HepG2 (cell line): ENCODE results near the gene HOTAIR. TPM values are rescaled to one million over a fixed set of nuclear protein-coding genes. Genes with fewer than 3 reads are reported as not detected.
A peak's percentile ranks its signal among the peaks of the same experiment; 100 is the strongest.

Experiments
- ATAC-seq: fragments of 200-7000 bp; cut with Tn5 transposase; 3 replicates; pipeline ENCODE4 v1.9.1; 2020; ENCODE audit warnings: mild to moderate bottlenecking, moderate library complexity
- BruUV-seq: library from RNA; stranded (reverse); fragments of 400-500 nt; replicated peaks from 2 replicates; lab custom pipeline; 2021; lab: Mats Ljungman, UMichigan
- CTCF ChIA-PET: fragments of 300-600 bp; formaldehyde crosslinking; extraction: SDS; loops from one replicate; lab custom pipeline; 2021; ENCODE audit warnings: low total read pairs, inconsistent platforms, low intra/inter-chr PET ratio; lab: Yijun Ruan, JAX
- POLR2A ChIA-PET: fragments of 350-600 bp; sonication (Branson Sonifier 250); formaldehyde crosslinking; loops from one replicate; lab custom pipeline; 2020; ENCODE audit warnings: antibody characterized with exemption, inconsistent platforms; lab: Yijun Ruan, JAX
- DNase-seq: peaks from one replicate; pipeline ENCODE4 v3.0.0-alpha.2; 2015; ENCODE audit warnings: low spot score
- FAIRE-seq: peaks from 3 replicates; lab custom pipeline; 2011; peaks lifted over from hg19 to GRCh38; lab: Jason Lieb, UNC
- H2AFZ ChIP-seq: one replicate; pipeline ENCODE4 v1.6.1; 2011; ENCODE audit warnings: low read length, inconsistent platforms
- H3K27ac ChIP-seq: fragments of 300-600 bp; 3 replicates; pipeline ENCODE4 v1.8.0; 2011; ENCODE audit warnings: mixed run types, mild to moderate bottlenecking, mixed read lengths, low read length, inconsistent platforms; ENCODE audit not compliant: insufficient read depth; ENCODE audit errors: extremely low read length
- H3K27me3 ChIP-seq, 2 experiments: fragments of 200-600 bp in 1 of 2; 2 replicates in 1 of 2; 3 replicates in 1 of 2; pipeline versions ENCODE4 v1.6.0 to v1.8.0; 2011; ENCODE audit warnings: low read length in 2 of 2, mild to moderate bottlenecking in 2 of 2, moderate library complexity in 2 of 2, inconsistent platforms in 1 of 2; ENCODE audit not compliant: insufficient read depth in 2 of 2, control insufficient read depth in 1 of 2
- H3K36me3 ChIP-seq, 2 experiments: fragments of 200-600 bp in 1 of 2; replicated peaks in 1 of 2; 2 replicates in 1 of 2; 3 replicates in 1 of 2; pipeline versions ENCODE4 v1.5.1 to v1.8.0; 2011; ENCODE audit warnings: low read length in 2 of 2, inconsistent platforms in 1 of 2; ENCODE audit not compliant: insufficient read depth in 2 of 2, control insufficient read depth in 1 of 2
- H3K4me1 ChIP-seq: 2 replicates; pipeline ENCODE4 v1.5.1; 2012; ENCODE audit warnings: low read length, inconsistent platforms; ENCODE audit not compliant: insufficient read depth
- H3K4me2 ChIP-seq: 2 replicates; pipeline ENCODE4 v1.6.0; 2011; ENCODE audit warnings: low read depth, low read length, inconsistent platforms
- H3K4me3 ChIP-seq, 3 experiments: fragments of 200-600 bp in 1 of 3; sonication (generic), shearing (Covaris generic) in 1 of 3; replicated peaks in 1 of 3; 2 replicates each; pipeline ENCODE4 v1.5.1; 2011 to 2016; ENCODE audit warnings: low read length in 3 of 3, inconsistent platforms in 2 of 3, low read depth in 2 of 3, mild to moderate bottlenecking in 2 of 3, control low read depth in 1 of 3, mixed read lengths in 1 of 3; ENCODE audit not compliant: insufficient read depth in 1 of 3
- H3K79me2 ChIP-seq: one replicate; pipeline ENCODE4 v1.6.1; 2011; ENCODE audit warnings: low read length, inconsistent platforms; ENCODE audit not compliant: insufficient read depth
- H3K9ac ChIP-seq: 2 replicates; pipeline ENCODE4 v1.6.0; 2011; ENCODE audit warnings: mild to moderate bottlenecking, low read depth, low read length, inconsistent platforms; ENCODE audit not compliant: insufficient read depth
- H3K9me3 ChIP-seq: 2 replicates; pipeline ENCODE4 v1.5.1; 2012; ENCODE audit warnings: mild to moderate bottlenecking, low read length
- H4K20me1 ChIP-seq: 2 replicates; pipeline ENCODE4 v1.6.0; 2011; ENCODE audit warnings: inconsistent platforms, mild to moderate bottlenecking, low read length, moderate library complexity; ENCODE audit not compliant: insufficient read depth
- BHLHE40 ChIP-seq: IDR thresholded peaks from 2 replicates; pipeline ENCODE4 v1.6.1; 2011; ENCODE audit warnings: low read length, improper control_type of control experiment
- FUBP1 ChIP-seq: sonication (generic); formaldehyde crosslinking; IDR thresholded peaks from 2 replicates; pipeline ENCODE4 v1.5.1; 2020; ENCODE audit warnings: missing genetic modification reagents, mild to moderate bottlenecking, borderline replicate concordance
- GTF2F1 ChIP-seq: fragments of 150-350 bp; IDR thresholded peaks from 2 replicates; pipeline ENCODE4 v1.6.1; 2014; ENCODE audit warnings: low read length
- KDM3A ChIP-seq: IDR thresholded peaks from 2 replicates; pipeline ENCODE4 v1.6.1; 2018; ENCODE audit warnings: low read depth, missing compliant biosample characterization
- MNT ChIP-seq: fragments of 450-650 bp; IDR thresholded peaks from 2 replicates; pipeline ENCODE4 v1.6.1; 2016
- NCOA1 ChIP-seq: sonication (generic); formaldehyde crosslinking; IDR thresholded peaks from 2 replicates; pipeline ENCODE4 v1.9.0; 2021; ENCODE audit warnings: missing genetic modification reagents
- RAD51 ChIP-seq: fragments of 450-650 bp; IDR thresholded peaks from 2 replicates; pipeline ENCODE4 v1.6.1; 2016; ENCODE audit warnings: borderline replicate concordance
- ZNF12 ChIP-seq: sonication (generic); formaldehyde crosslinking; IDR thresholded peaks from 2 replicates; pipeline ENCODE4 v1.5.0; 2020; ENCODE audit warnings: missing genetic modification reagents
- ZNF276 ChIP-seq: sonication (generic); formaldehyde crosslinking; IDR thresholded peaks from 2 replicates; pipeline ENCODE4 v1.4.0; 2020; ENCODE audit warnings: mild to moderate bottlenecking, low read depth, missing genetic modification reagents
- ZNF280D ChIP-seq: sonication (generic); formaldehyde crosslinking; IDR thresholded peaks from 2 replicates; pipeline ENCODE4 v1.5.1; 2020; ENCODE audit warnings: mild to moderate bottlenecking, missing genetic modification reagents
- ZNF329 ChIP-seq: sonication (generic); formaldehyde crosslinking; IDR thresholded peaks from 2 replicates; pipeline ENCODE4 v1.9.0; 2021; ENCODE audit warnings: low read depth, mild to moderate bottlenecking, missing genetic modification reagents
- ZNF574 ChIP-seq: sonication (generic); formaldehyde crosslinking; IDR thresholded peaks from 2 replicates; pipeline ENCODE4 v1.4.0; 2020; ENCODE audit warnings: missing genetic modification reagents
- WGBS: methylation state at CpG from one replicate; pipeline ENCODE4 v1.1.6; 2017; ENCODE audit warnings: low lambda C conversion rate; 5-methylcytosine and 5-hydroxymethylcytosine counted together
- in situ Hi-C: cut with HindIII; loops from 2 replicates; pipeline ENCODE4 v1.10.0; 2017; ENCODE audit warnings: low pct_unique_long_range_greater_than_20kb; ENCODE audit not compliant: extremely low pct_ligation_motif_present
- intact Hi-C: fragments of 100-400 bp; cut with micrococcal nuclease; formaldehyde crosslinking; loops from one replicate; pipeline ENCODE4 v1.10.0; 2022; ENCODE audit not compliant: unreplicated experiment
- polyA plus RNA-seq, 8 experiments: library from polyadenylated mRNA; depleted of rRNA in 3 of 8; stranded (reverse) in 7 of 8; unstranded in 1 of 8; fragments of >200 nt; fragmentation: Illumina TruSeq in 4 of 8; extraction: Trizol in 4 of 8; gene quantifications; 2 replicates each; pipeline versions ENCODE4 v1.2.1 to v1.2.3, GENCODE V29; 2011 to 2016; ENCODE audit warnings: low read depth in 4 of 8, missing spikeins in 1 of 8, mixed read lengths in 1 of 8; ENCODE audit not compliant: insufficient read depth in 1 of 8
- total RNA-seq, 5 experiments: library from RNA; depleted of rRNA; stranded (reverse); fragments of >200 nt; fragmentation: Illumina TruSeq; extraction: Trizol; gene quantifications; 2 replicates each; pipeline ENCODE4 v1.2.3, GENCODE V29; 2016; ENCODE audit warnings: low read depth in 1 of 5

The HOTAIR gene
- total and polyA plus RNA-seq, 2 of the 13 experiments (the other 11 are each of a cell fraction or from before 2014, with no cell fraction given) = not detected

- POLR2A ChIA-PET = no interaction called here
- peak within 1 kb of the TSS; percentile 36; the same call in 1 of the 2 replicates for H3K4me2 ChIP-seq
- no peaks in the 10 kb centered on the region for H3K79me2 ChIP-seq
- no peaks in the 10 kb centered on the region for H3K9me3 ChIP-seq
- no TSS peak for BruUV-seq
- no peaks in the 10 kb centered on the region for H3K4me1 ChIP-seq
- H3K4me3 ChIP-seq = no peak within 1 kb of the TSS
- CTCF ChIA-PET = no interaction called here
- peaks cover 7 to 87% of the 10 kb centered on the region in 2 experiments; a peak in 4 of 5 replicates for H3K27me3 ChIP-seq
- intact Hi-C loops (no loop called here), in situ Hi-C loops (loop anchor here (25.0 kb wide), 1 partner anchor 151 kb away; no protein-coding TSS in a partner anchor)
- H4K20me1 ChIP-seq = no peaks in the 10 kb centered on the region
- no peak within 1 kb of the TSS for H3K9ac ChIP-seq
- no peaks in the 10 kb centered on the region for H3K36me3 ChIP-seq
- no peak within 1 kb of the TSS for H2AFZ ChIP-seq
- FAIRE-seq (no peak), DNase-seq (peak; percentile 33), ATAC-seq (peak; percentile 23; the same call in 1 of the 3 replicates)
- WGBS = 48% methylated on average over 42 of the region's 56 CpGs
- no peak within 1 kb of the TSS for H3K27ac ChIP-seq
- TF ChIP-seq RAD51 = peak; percentile 72
- TF ChIP-seq ZNF574 (CRISPR knock-in tag) = no peak
- TF ChIP-seq MNT = peak; percentile 23; the same call in 1 of the 2 replicates
- no peak for TF ChIP-seq ZNF329 (CRISPR knock-in tag)
- no peak for TF ChIP-seq GTF2F1
- TF ChIP-seq ZNF280D = no peak
- no peak for TF ChIP-seq FUBP1 (CRISPR knock-in tag)
- TF ChIP-seq ZNF12 (CRISPR knock-in tag) = no peak
- no peak for TF ChIP-seq ZNF276 (CRISPR knock-in tag)
- TF ChIP-seq BHLHE40 = peak; percentile 36
- no peak for TF ChIP-seq KDM3A (CRISPR knock-in tag)
- TF ChIP-seq NCOA1 (CRISPR knock-in tag) = no peak
These were observed 36.2 kb downstream of the HOTAIR start, which contains the start of gene HOXC13 for GRCh38 chr12:53938326-53939140. HOXC13 (plus strand) TSS chr12:53938831; CDS start chr12:53938907, 76 bp downstream.
